NCI-H1694 (cell line): ENCODE measurements around the gene CAT.
"Not testable (repeated sequence)": the region's sequence is repeated elsewhere in the genome, so short reads cannot be mapped to it uniquely, and the experiment has no call there.

ENCODE experiments used
- DNase-seq: peaks from one replicate; lab custom pipeline; 2025; lab: John Stamatoyannopoulos, UW

CAT gene

GRCh38 chr11:34438529-34439507 is at the start of gene CAT:
CAT (plus strand) TSS chr11:34438934; CDS start chr11:34439014, 80 bp downstream.
- peak; percentile 86 for DNase-seq

- no peak for DNase-seq
These were observed 43.9 kb upstream of the CAT start for GRCh38 chr11:34394771-34395300.

- no peak for DNase-seq
These were observed 42.7 kb upstream of the CAT start for GRCh38 chr11:34395916-34396550.

GRCh38 chr11:34397120-34397519 is 41.6 kb upstream of the CAT start:
- DNase-seq, result no peak

GRCh38 chr11:34397811-34398210 is 40.9 kb upstream of the CAT start:
- DNase-seq, result no peak

- no peak for DNase-seq
These were observed 35.3 kb upstream of the CAT start for GRCh38 chr11:34403431-34403830.

GRCh38 chr11:34404280-34404679 is 34.5 kb upstream of the CAT start:
- no peak for DNase-seq

GRCh38 chr11:34405079-34405858 is 33.5 kb upstream of the CAT start:
- no peak for DNase-seq

- DNase-seq, result no peak
These were observed 32.3 kb upstream of the CAT start for GRCh38 chr11:34406413-34406812.

GRCh38 chr11:34407121-34407813 is 31.5 kb upstream of the CAT start:
- no peak for DNase-seq

- no peak for DNase-seq
These were observed 30.1 kb upstream of the CAT start for GRCh38 chr11:34408580-34409172.

GRCh38 chr11:34411111-34411510 is 27.6 kb upstream of the CAT start:
- DNase-seq, result no peak

GRCh38 chr11:34411791-34412190 is 26.9 kb upstream of the CAT start:
- no peak for DNase-seq

- no peak for DNase-seq
These were observed 25.5 kb upstream of the CAT start for GRCh38 chr11:34413263-34413662.

GRCh38 chr11:34415538-34415937 is 23.2 kb upstream of the CAT start:
- no peak for DNase-seq

- no peak for DNase-seq
These were observed 22.6 kb upstream of the CAT start for GRCh38 chr11:34416088-34416487.

- DNase-seq, result no peak
These were observed 22.0 kb upstream of the CAT start for GRCh38 chr11:34416766-34417165.

- DNase-seq, result no peak
These were observed 21.5 kb upstream of the CAT start for GRCh38 chr11:34417202-34417601.

- DNase-seq, result no peak
These were observed 19.6 kb upstream of the CAT start for GRCh38 chr11:34419158-34419557.

GRCh38 chr11:34423300-34423699 is 15.4 kb upstream of the CAT start:
- DNase-seq, result no peak

- DNase-seq, result not testable (repeated sequence)
These were observed 13.9 kb upstream of the CAT start for GRCh38 chr11:34424826-34425225.
